HEK293T (cell line): Measurements from ENCODE around the gene FOXL2NB.
A peak's percentile ranks its signal among the peaks of the same experiment; 100 is the strongest.

Experiments
- CTCF ChIA-PET: fragments of 350-600 bp; formaldehyde crosslinking; extraction: SDS; loops from one replicate; lab custom pipeline; 2021; ENCODE audit warnings: antibody characterized with exemption, inconsistent platforms; lab: Yijun Ruan, JAX
- POLR2A ChIA-PET: fragments of 350-600 bp; formaldehyde crosslinking; extraction: SDS; loops from one replicate; lab custom pipeline; 2020; ENCODE audit warnings: antibody characterized with exemption, inconsistent platforms; lab: Yijun Ruan, JAX
- DNase-seq: peaks from one replicate; pipeline ENCODE4 v3.0.0; 2012; ENCODE audit warnings: mixed read lengths; ENCODE audit errors: extremely low spot score
- ARNT ChIP-seq: fragments of 450-650 bp; IDR thresholded peaks from 2 replicates; pipeline ENCODE4 v1.6.1; 2017; ENCODE audit warnings: mild to moderate bottlenecking
- BHLHE40 ChIP-seq: fragments of 450-650 bp; IDR thresholded peaks from 2 replicates; pipeline ENCODE4 v1.6.1; 2016; ENCODE audit warnings: mild to moderate bottlenecking, moderate library complexity, borderline replicate concordance
- CTBP1 ChIP-seq: fragments of 450-650 bp; IDR thresholded peaks from 2 replicates; pipeline ENCODE4 v1.6.1; 2016; ENCODE audit warnings: borderline replicate concordance
- ELF4 ChIP-seq: fragments of 450-650 bp; IDR thresholded peaks from 2 replicates; pipeline ENCODE4 v1.6.1; 2017; ENCODE audit warnings: antibody characterized with exemption
- FOXA1 ChIP-seq: fragments of 450-650 bp; IDR thresholded peaks from 2 replicates; pipeline ENCODE4 v1.6.1; 2016; ENCODE audit warnings: mild to moderate bottlenecking
- FOXK2 ChIP-seq: fragments of 450-650 bp; IDR thresholded peaks from 2 replicates; pipeline ENCODE4 v1.6.1; 2016; ENCODE audit warnings: mild to moderate bottlenecking
- FOXM1 ChIP-seq: fragments of 450-650 bp; IDR thresholded peaks from 2 replicates; pipeline ENCODE4 v1.6.1; 2017; ENCODE audit warnings: mild to moderate bottlenecking, borderline replicate concordance
- HDGF ChIP-seq: fragments of 450-650 bp; IDR thresholded peaks from 2 replicates; pipeline ENCODE4 v1.6.1; 2017; ENCODE audit warnings: antibody characterized with exemption, borderline replicate concordance
- L3MBTL2 ChIP-seq: fragments of 450-650 bp; conservative IDR thresholded peaks from 2 replicates; pipeline ENCODE4 v1.6.1; 2016; ENCODE audit warnings: mild to moderate bottlenecking
- LEF1 ChIP-seq: fragments of 450-650 bp; IDR thresholded peaks from 2 replicates; pipeline ENCODE4 v1.6.1; 2017; ENCODE audit warnings: mild to moderate bottlenecking, borderline replicate concordance
- NFRKB ChIP-seq: fragments of 450-650 bp; IDR thresholded peaks from 2 replicates; pipeline ENCODE4 v1.6.1; 2016; ENCODE audit warnings: mild to moderate bottlenecking, moderate library complexity
- SP1 ChIP-seq: fragments of 450-650 bp; IDR thresholded peaks from 2 replicates; pipeline ENCODE4 v1.6.1; 2017
- SUZ12 ChIP-seq: fragments of 450-650 bp; IDR thresholded peaks from 2 replicates; pipeline ENCODE4 v1.6.1; 2016; ENCODE audit warnings: mild to moderate bottlenecking
- TARDBP ChIP-seq: fragments of 450-650 bp; IDR thresholded peaks from 2 replicates; pipeline ENCODE4 v1.6.1; 2016
- ZNF384 ChIP-seq: fragments of 450-650 bp; IDR thresholded peaks from 2 replicates; pipeline ENCODE4 v1.6.1; 2016
- TF ChIP-seq, protein P1 (sequence below): fragments of 450-650 bp; IDR thresholded peaks from 2 replicates; pipeline ENCODE4 v1.6.1; 2016

The FOXL2NB gene

DNA sequence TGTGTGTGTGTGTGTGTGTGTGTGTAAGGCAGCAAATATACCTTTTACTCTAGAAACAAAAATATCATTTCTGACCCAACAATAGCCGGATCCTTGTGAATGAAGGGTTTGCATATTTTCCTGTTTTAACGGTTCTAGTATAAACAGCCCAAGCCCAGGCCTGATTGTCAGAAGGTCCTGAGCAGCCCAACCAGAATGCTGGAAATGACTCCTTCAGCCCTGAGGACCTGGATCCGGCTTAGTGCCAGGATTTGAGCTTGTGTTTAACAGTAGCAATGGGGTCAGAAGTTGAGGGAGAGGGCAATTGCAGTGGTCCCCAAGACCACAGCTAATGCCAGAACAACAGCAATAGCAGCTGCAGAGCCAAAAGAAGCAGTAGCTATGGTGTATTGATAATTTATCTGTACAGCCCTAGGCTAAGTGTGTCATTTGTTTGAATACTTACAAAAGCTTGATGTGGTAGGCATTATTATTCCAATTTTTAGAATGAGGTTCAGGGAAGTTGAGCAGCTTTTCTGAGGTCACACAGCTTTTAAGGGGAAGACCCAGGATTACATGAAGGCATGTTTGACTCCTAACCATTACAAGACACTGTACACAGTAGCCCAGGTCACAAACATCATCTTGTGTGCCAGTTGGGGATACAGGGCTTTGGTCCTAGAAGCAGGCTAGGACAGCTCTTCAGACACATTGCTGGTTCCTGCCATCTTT lies 12.9 kb upstream of the FOXL2NB start:
- CTCF ChIA-PET: interaction anchor here (1.5 to 3.4 kb wide), 2 partner anchors 11 to 46 kb away, joined by 5 to 25 read pairs; no protein-coding TSS in a partner anchor
- DNase-seq: no peak
- POLR2A ChIA-PET: interaction anchor here (0.6 kb wide), 1 partner anchor 340 kb away, joined by 3 read pairs; the partner anchor contains the start of gene CEP70
- TF ChIP-seq ELF4 (no peak), LEF1 (no peak), FOXM1 (no peak), L3MBTL2 (no peak), TARDBP (no peak), NFRKB (no peak), ZNF384 (no peak), FOXK2 (no peak), CTBP1 (no peak), SUZ12 (no peak), FOXA1 (no peak), HDGF (no peak), ARNT (no peak), BHLHE40 (no peak), SP1 (no peak)
- TF ChIP-seq, protein P1, sequence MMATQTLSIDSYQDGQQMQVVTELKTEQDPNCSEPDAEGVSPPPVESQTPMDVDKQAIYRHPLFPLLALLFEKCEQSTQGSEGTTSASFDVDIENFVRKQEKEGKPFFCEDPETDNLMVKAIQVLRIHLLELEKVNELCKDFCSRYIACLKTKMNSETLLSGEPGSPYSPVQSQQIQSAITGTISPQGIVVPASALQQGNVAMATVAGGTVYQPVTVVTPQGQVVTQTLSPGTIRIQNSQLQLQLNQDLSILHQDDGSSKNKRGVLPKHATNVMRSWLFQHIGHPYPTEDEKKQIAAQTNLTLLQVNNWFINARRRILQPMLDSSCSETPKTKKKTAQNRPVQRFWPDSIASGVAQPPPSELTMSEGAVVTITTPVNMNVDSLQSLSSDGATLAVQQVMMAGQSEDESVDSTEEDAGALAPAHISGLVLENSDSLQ: no peak

DNA sequence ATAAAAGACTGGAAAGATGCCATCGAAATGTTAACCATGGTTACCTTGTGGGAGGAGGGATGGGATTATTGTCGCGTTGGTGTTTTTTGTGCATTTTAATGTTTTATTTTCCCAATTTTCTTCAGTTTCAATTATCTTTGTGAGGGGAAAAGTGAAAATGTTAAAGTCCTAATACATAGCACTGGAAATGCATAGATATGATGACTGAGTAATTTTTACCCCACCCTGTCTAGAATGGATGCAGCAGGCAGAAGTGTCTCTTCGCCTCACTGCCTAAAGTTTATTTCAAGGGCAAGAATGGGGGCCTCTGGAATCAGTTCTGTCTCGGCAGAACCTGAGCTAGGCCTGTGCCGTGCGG lies 11.5 kb upstream of the FOXL2NB start:
- DNase-seq: no peak
- ChIA-PET POLR2A (interaction anchor here (0.6 to 1.5 kb wide), 12 partner anchors 9 to 761 kb away, joined by 3 to 7 read pairs (median 4); partner anchors contain the start of genes COPB2 and DBR1), CTCF (interaction anchor here (0.6 to 1.8 kb wide), 22 partner anchors 8 to 518 kb away, joined by 3 to 12 read pairs (median 4); partner anchors contain the start of genes CEP70, FOXL2 and FOXL2NB)
- TF ChIP-seq FOXK2: no peak
- no peak for TF ChIP-seq SP1
- TF ChIP-seq FOXA1: no peak
- no peak for TF ChIP-seq BHLHE40
- no peak for TF ChIP-seq HDGF
- TF ChIP-seq LEF1: no peak
- TF ChIP-seq ELF4: no peak
- no peak for TF ChIP-seq CTBP1
- TF ChIP-seq SUZ12: no peak
- TF ChIP-seq TARDBP: no peak
- TF ChIP-seq ARNT: no peak
- no peak for TF ChIP-seq ZNF384

DNA sequence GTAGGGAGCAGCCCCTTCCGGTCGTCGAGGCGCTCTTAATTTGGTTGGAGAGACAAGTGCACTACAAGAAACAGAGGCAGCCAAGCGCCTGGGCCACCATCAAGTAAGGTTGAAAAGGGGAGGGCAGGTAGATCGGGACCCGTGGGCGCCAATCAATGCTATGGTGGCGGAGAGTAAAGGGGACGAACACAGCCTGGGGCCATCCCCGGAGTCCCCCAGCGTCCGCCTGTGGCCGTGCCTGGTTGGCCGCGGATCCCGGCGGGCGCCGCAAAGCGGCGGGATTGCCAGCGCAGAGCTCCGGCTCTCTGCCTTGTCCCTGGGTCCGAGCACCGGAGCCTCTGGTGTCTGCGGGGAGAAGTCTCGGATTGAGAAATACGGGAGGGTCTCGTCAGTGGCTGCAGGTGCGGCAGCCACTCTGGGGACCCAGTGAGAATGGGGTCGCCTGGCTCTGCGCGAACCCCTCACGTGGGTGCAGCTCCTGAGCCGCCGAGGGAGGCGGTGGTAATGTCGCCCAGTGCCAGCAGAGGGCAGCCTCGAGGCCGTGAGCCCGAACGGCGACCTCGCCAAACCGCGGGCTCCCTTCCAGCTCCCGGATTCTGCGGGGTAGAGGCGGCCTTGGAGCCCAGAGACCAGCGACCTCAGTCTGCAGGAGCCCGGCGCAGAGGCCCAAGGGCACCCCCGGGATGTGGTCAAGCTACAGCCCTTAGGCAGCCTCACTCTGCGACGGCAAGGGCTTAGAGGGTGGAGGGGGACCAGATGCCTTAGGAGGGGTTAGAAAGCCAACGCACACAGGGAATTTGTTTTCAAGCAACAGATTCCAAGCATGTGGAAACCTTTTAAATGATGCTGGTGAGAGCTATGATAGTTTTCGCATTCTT lies 10.9 kb upstream of the FOXL2NB start:
- TF ChIP-seq CTBP1 (no peak), L3MBTL2 (peak; percentile 80), ZNF384 (no peak), HDGF (no peak), LEF1 (no peak)
- CTCF ChIA-PET: interaction anchor here (0.6 to 1.8 kb wide), 25 partner anchors 9 to 583 kb away, joined by 3 to 12 read pairs (median 4); partner anchors contain the start of genes CEP70, FOXL2 and FOXL2NB
- peak; percentile 87 for DNase-seq
- POLR2A ChIA-PET: interaction anchor here (0.6 to 1.5 kb wide), 16 partner anchors 9 to 762 kb away, joined by 3 to 7 read pairs (median 3); partner anchors contain the start of genes COPB2 and DBR1

DNA sequence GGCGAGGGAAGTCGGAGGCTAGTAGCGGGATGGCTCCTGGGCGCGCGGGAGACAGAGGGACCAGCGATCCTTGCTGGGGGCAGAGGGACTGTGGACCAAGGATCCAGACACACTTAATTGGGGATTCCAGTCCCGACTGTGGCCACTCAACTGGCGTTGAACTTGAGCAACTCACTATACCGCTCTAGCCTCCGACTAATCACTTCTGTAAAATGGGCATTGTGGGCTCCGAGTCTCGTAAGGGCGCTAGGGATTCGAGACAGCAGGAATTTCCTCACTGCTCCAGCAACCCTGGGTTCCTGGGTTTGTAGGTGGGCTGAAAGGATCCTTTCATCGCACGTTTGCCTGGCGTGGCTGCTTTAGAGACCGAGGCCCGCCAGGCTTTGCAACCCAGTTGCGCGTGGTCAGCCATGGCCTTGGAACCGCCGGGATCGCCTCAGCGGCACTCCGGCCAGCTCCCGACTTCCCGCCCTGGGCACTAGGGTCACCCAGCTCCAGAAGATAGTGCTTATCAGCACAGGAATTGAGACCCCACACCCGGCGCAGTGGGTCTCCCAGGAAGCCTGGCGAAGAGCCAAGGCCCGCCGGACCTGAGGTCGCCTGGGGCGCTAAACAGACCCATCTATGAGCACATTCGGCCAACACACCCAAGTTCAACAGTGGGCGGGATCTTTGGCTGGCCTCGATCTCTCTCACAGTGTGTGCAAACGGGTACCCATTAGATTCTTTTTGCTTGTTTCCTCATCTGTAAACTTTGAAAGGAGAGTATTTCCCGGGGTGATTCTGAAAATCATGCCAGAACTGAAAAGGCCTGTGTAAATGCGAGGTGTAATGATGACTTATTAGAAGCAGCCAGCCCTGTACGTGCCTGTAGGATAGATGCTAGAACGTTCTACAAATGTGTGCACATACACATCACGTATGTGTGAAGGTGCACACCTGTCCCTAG lies 10.0 kb upstream of the FOXL2NB start:
- DNase-seq: no peak
- ChIA-PET CTCF (interaction anchor here (0.6 to 1.8 kb wide), 12 partner anchors 8 to 520 kb away, joined by 3 to 12 read pairs (median 4); partner anchors contain the start of genes FOXL2 and FOXL2NB), POLR2A (interaction anchor here (0.9 to 1.5 kb wide), 11 partner anchors 10 to 452 kb away, joined by 3 to 7 read pairs (median 4); partner anchors contain the start of gene COPB2)
- TF ChIP-seq TARDBP (no peak), SP1 (no peak), NFRKB (no peak), FOXK2 (no peak), CTBP1 (no peak), L3MBTL2 (no peak), FOXM1 (no peak), SUZ12 (no peak), ZNF384 (no peak), HDGF (no peak), FOXA1 (no peak), BHLHE40 (no peak), ELF4 (no peak), ARNT (no peak), LEF1 (no peak)
- TF ChIP-seq, protein P1: no peak

DNA sequence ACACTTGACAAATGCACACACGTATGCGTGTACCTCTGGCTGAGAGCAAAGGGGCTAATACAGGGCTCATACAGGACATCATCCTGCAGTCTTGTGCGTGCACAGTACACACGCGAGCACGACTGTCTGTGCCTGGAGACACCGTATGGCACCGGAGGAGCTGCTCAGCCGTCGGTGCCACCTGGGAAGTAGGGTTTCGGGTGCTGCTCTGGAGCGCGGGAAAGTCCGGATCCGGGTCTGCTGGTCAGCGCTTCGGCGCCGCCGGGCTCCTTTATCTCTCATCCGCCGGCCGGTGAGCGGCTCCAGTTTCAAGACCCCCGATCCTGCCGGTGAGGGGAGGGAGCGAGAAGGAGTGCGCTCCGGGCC lies 9.3 kb upstream of the FOXL2NB start:
- no peak for DNase-seq
- ChIA-PET CTCF (no interaction called here), POLR2A (no interaction called here)
- TF ChIP-seq L3MBTL2 (no peak), CTBP1 (no peak), ZNF384 (no peak), ARNT (no peak), TARDBP (no peak), SUZ12 (no peak), FOXA1 (no peak), LEF1 (no peak), SP1 (no peak), FOXM1 (no peak), BHLHE40 (no peak), HDGF (no peak), NFRKB (no peak), FOXK2 (no peak), ELF4 (no peak)
- TF ChIP-seq, protein P1: no peak
